B cell (primary cell): ENCODE results near the gene TRAPPC12.

ENCODE experiments used
- CTCF ChIP-seq: fragments of 200-600 bp; IDR thresholded peaks from one replicate; pipeline ENCODE4 v1.8.0; 2022; ENCODE audit warnings: antibody characterized with exemption, mild to moderate bottlenecking
- EZH2 ChIP-seq: IDR thresholded peaks from 2 replicates; pipeline ENCODE4 v1.6.1; 2012; ENCODE audit warnings: borderline replicate concordance, low read depth, mild to moderate bottlenecking, moderate library complexity, low read length; ENCODE audit not compliant: insufficient read depth, poor library complexity, severe bottlenecking

- TF ChIP-seq CTCF: no peak
- no peak for TF ChIP-seq EZH2
Observed at GRCh38 chr2:3516831-3517230, 137.3 kb downstream of the TRAPPC12 start.
